ENCODE measurements around the gene EED.
"Not testable (repeated sequence)": the region's sequence is repeated elsewhere in the genome, so short reads cannot be mapped to it uniquely, and the experiment has no call there.

The EED gene

DNA sequence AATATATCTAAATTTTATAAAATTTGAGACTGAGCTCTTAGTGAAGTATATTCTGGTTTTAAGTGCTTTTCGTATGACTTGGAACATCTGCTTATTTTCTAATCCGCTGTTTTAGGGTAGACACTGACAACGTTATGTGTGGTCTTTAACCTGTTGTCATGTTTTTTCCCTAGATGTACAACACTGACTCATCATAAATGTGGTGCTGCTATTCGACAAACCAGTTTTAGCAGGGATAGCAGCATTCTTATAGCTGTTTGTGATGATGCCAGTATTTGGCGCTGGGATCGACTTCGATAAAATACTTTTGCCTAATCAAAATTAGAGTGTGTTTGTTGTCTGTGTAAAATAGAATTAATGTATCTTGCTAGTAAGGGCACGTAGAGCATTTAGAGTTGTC, 33.7 kb downstream of the EED start:
- DNase-seq (ENCODE audit: low read depth, low spot score) = no peak
- H3K36me3 ChIP-seq (ENCODE audit: insufficient read depth, insufficient read length, low read length) = peaks cover 43% of the 10 kb centered on the region
- TF ChIP-seq YY1 (IDR thresholded peaks at IDR 0.05; ENCODE audit: insufficient read depth, insufficient read length) (no peak), SUZ12 (IDR thresholded peaks at IDR 0.05; ENCODE audit: extremely low read depth, insufficient read depth, insufficient read length) (no peak), ZNF274 (IDR thresholded peaks at IDR 0.05; ENCODE audit: low read depth, low read length) (no peak)

DNA sequence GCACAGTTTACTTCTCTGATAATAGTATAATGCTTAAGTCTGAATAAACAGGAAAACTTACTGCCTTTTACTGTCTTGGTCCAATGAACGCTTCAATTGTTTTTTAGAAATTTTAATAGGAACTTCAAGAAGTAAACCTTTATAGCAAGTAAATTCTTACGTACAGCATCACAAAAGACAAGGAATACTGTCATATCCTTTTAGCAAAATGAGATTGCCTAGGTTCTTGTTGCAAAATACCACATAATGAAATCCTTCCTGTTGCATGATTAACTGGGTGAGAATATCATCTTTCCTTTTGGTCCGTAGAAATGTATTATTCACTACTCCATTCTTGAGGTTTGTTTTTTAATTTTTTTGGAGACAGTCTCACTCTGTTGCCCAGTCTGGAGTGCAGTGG, 35.2 kb downstream of the EED start:
- H3K36me3 ChIP-seq (ENCODE audit: insufficient read depth, insufficient read length, low read length) = peaks cover 45% of the 10 kb centered on the region
- no peak overlapping the region for H3K4me3 ChIP-seq (ENCODE audit: insufficient read length, low read depth)
- no peaks in the 10 kb centered on the region for H3K27me3 ChIP-seq (ENCODE audit: insufficient read depth, insufficient read length)
- no peaks in the 10 kb centered on the region for H3K9me3 ChIP-seq (ENCODE audit: insufficient read depth, low read length)
- TF ChIP-seq YY1 (IDR thresholded peaks at IDR 0.05; ENCODE audit: insufficient read depth, insufficient read length) (no peak), SUZ12 (IDR thresholded peaks at IDR 0.05; ENCODE audit: extremely low read depth, insufficient read depth, insufficient read length) (no peak), ZNF274 (IDR thresholded peaks at IDR 0.05; ENCODE audit: low read depth, low read length) (no peak)
- H3K9ac ChIP-seq (ENCODE audit: insufficient read length, low read depth) = no peak overlapping the region
- DNase-seq (ENCODE audit: low read depth, low spot score) = no peak
- H3K4me1 ChIP-seq (ENCODE audit: insufficient read depth, insufficient read length) = no peaks in the 10 kb centered on the region

More for the DNA sequence above, 33.7 kb downstream of the EED start:
- H3K4me3 ChIP-seq (ENCODE audit: insufficient read length, low read depth) = no peak overlapping the region
- H3K9me3 ChIP-seq (ENCODE audit: insufficient read depth, low read length) = no peaks in the 10 kb centered on the region
- H3K9ac ChIP-seq (ENCODE audit: insufficient read length, low read depth) = no peak overlapping the region
- H3K4me1 ChIP-seq (ENCODE audit: insufficient read depth, insufficient read length) = no peaks in the 10 kb centered on the region
- H3K27me3 ChIP-seq (ENCODE audit: insufficient read depth, insufficient read length) = no peaks in the 10 kb centered on the region

DNA sequence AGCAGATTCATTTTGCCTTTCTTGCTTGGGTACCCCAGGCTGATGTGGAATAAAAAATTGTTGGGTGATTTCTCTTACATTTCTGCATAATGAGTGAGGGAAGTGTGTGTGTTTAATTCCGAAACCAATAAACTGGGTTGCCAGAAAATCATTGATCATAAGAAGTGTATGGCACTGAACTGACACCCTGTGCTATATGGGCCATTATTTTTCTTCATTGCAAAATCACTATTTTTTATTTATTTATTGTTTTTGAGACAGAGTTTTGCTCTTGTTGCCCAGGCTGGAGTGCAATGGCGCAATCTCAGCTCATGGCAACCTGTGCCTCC, 42.9 kb downstream of the EED start:
- H3K9ac ChIP-seq (ENCODE audit: insufficient read length, low read depth) = no peak overlapping the region
- no peak for DNase-seq (ENCODE audit: low read depth, low spot score)
- no peak for TF ChIP-seq YY1 (IDR thresholded peaks at IDR 0.05; ENCODE audit: insufficient read depth, insufficient read length)
- no peaks in the 10 kb centered on the region for H3K27me3 ChIP-seq (ENCODE audit: insufficient read depth, insufficient read length)
- H3K4me3 ChIP-seq (ENCODE audit: insufficient read length, low read depth) = no peak overlapping the region
- peaks cover 6% of the 10 kb centered on the region for H3K36me3 ChIP-seq (ENCODE audit: insufficient read depth, insufficient read length, low read length)
- no peaks in the 10 kb centered on the region for H3K4me1 ChIP-seq (ENCODE audit: insufficient read depth, insufficient read length)
- H3K9me3 ChIP-seq (ENCODE audit: insufficient read depth, low read length) = no peaks in the 10 kb centered on the region

DNA sequence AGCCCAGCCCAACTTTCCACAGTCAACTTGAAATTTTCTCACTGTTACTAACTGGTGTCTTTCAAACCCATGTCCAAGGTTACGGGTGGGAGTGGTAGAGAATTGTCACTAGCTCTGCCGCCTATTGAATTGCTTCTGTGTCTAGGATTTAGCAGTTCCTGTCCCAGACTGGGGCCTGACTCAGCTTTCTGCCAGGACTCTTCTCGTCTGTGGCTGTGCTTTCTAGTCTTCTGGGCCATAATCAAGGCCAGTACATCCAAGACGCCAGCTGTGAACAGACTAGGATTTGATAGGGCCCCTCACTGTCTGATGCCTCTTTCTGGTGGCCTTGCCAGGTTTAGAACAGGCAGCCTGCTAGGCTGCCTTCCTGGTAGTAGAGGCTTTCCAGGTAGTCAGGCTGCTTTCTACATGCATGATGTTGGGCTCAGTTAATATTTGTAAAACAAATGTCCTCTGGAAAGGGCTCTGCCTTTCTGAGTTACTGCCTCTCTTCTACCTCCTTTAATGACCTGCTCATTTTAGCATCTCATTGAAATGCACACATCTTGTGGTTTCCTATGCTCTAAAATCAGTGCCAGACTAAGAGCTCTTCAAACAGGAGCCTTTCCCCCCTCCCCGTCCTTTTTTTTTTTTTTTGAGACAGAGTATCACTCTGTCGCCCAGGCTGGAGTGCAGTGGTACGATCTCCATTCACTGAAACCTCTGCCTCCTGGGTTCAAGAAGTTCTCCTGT, 44.4 kb downstream of the EED start:
- no peak for TF ChIP-seq SUZ12 (IDR thresholded peaks at IDR 0.05; ENCODE audit: extremely low read depth, insufficient read depth, insufficient read length)
- TF ChIP-seq ZNF274 (IDR thresholded peaks at IDR 0.05; ENCODE audit: low read depth, low read length) = no peak
- no peak for TF ChIP-seq YY1 (IDR thresholded peaks at IDR 0.05; ENCODE audit: insufficient read depth, insufficient read length)
- Histone ChIP-seq H3K4me1 (ENCODE audit: insufficient read depth, insufficient read length) (no peaks in the 10 kb centered on the region), H3K9me3 (ENCODE audit: insufficient read depth, low read length) (no peaks in the 10 kb centered on the region), H3K4me3 (ENCODE audit: insufficient read length, low read depth) (no peak overlapping the region), H3K36me3 (ENCODE audit: insufficient read depth, insufficient read length, low read length) (peaks cover 6% of the 10 kb centered on the region), H3K27me3 (ENCODE audit: insufficient read depth, insufficient read length) (no peaks in the 10 kb centered on the region), H3K9ac (ENCODE audit: insufficient read length, low read depth) (no peak overlapping the region)
- no peak for DNase-seq (ENCODE audit: low read depth, low spot score)

DNA sequence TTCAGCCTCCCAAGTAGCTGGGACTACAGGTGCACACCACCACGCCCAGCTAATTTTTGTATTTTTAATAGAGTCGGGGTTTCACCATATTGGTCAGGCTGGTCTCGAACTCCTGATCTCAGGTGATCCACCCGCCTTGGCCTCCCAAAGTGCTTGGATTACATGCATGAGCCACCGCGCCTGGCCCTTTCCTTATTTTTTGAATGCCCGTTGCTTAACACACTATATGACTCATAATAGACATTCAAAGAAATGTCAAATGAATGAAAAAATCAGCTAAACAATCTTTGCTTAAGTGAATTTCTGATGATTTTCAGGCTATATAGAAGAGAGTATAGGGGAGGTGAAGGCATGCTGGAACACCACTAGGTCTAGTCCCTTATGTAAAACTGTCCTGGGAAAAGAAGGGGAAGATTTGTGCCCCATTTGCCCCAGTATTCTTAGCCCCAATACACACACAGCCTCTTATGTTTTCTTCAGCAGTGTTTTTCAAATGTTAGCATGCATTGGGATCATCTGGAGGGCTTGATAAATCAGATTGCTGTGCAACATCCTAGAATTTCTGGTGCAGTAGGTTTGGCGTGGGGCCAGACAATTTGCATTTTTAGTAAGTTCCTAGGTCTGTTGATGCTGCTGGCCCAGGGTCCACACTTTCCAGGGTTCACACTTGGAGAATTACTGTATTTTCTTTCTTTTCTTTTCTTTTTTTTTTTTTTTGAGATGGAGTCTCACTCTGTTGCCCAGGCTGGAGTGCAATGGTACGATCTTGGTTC, 45.1 kb downstream of the EED start:
- H3K4me1 ChIP-seq (ENCODE audit: insufficient read depth, insufficient read length); H3K4me3 ChIP-seq (ENCODE audit: insufficient read length, low read depth); DNase-seq (ENCODE audit: low read depth, low spot score); H3K9me3 ChIP-seq (ENCODE audit: insufficient read depth, low read length); H3K27me3 ChIP-seq (ENCODE audit: insufficient read depth, insufficient read length); H3K36me3 ChIP-seq (ENCODE audit: insufficient read depth, insufficient read length, low read length); H3K9ac ChIP-seq (ENCODE audit: insufficient read length, low read depth): not testable (repeated sequence)

GRCh38 chr11:86291466-86292262, 47.1 kb downstream of the EED start:
- H3K27me3 ChIP-seq (ENCODE audit: insufficient read depth, insufficient read length) = no peaks in the 10 kb centered on the region
- H3K9ac ChIP-seq (ENCODE audit: insufficient read length, low read depth) = no peak overlapping the region
- H3K4me3 ChIP-seq (ENCODE audit: insufficient read length, low read depth) = no peak overlapping the region
- DNase-seq (ENCODE audit: low read depth, low spot score) = peak; percentile 46
- H3K36me3 ChIP-seq (ENCODE audit: insufficient read depth, insufficient read length, low read length) = no peaks in the 10 kb centered on the region
- TF ChIP-seq YY1 (IDR thresholded peaks at IDR 0.05; ENCODE audit: insufficient read depth, insufficient read length) = no peak
- no peak for TF ChIP-seq ZNF274 (IDR thresholded peaks at IDR 0.05; ENCODE audit: low read depth, low read length)
- no peak for TF ChIP-seq SUZ12 (IDR thresholded peaks at IDR 0.05; ENCODE audit: extremely low read depth, insufficient read depth, insufficient read length)
- no peaks in the 10 kb centered on the region for H3K9me3 ChIP-seq (ENCODE audit: insufficient read depth, low read length)
- H3K4me1 ChIP-seq (ENCODE audit: insufficient read depth, insufficient read length) = no peaks in the 10 kb centered on the region

GRCh38 chr11:86292912-86293616, 48.5 kb downstream of the EED start:
- Histone ChIP-seq H3K9ac (ENCODE audit: insufficient read length, low read depth) (no peak overlapping the region), H3K4me1 (ENCODE audit: insufficient read depth, insufficient read length) (no peaks in the 10 kb centered on the region), H3K4me3 (ENCODE audit: insufficient read length, low read depth) (no peak overlapping the region), H3K9me3 (ENCODE audit: insufficient read depth, low read length) (no peaks in the 10 kb centered on the region), H3K36me3 (ENCODE audit: insufficient read depth, insufficient read length, low read length) (no peaks in the 10 kb centered on the region), H3K27me3 (ENCODE audit: insufficient read depth, insufficient read length) (no peaks in the 10 kb centered on the region)
- DNase-seq (ENCODE audit: low read depth, low spot score) = no peak
- TF ChIP-seq SUZ12 (IDR thresholded peaks at IDR 0.05; ENCODE audit: extremely low read depth, insufficient read depth, insufficient read length) = no peak
- TF ChIP-seq YY1 (IDR thresholded peaks at IDR 0.05; ENCODE audit: insufficient read depth, insufficient read length) = no peak
- no peak for TF ChIP-seq ZNF274 (IDR thresholded peaks at IDR 0.05; ENCODE audit: low read depth, low read length)
